GM19351 (cell line): ENCODE measurements around the gene UQCC2.

Source experiments
- ATAC-seq: cut with Tn5 transposase; IDR thresholded peaks from one replicate; pipeline ENCODE4 v1.9.1; 2021; ENCODE audit warnings: mild to moderate bottlenecking, moderate library complexity; ENCODE audit not compliant: unreplicated experiment

Gene UQCC2

GRCh38 chr6:33677689-33678088, 33.8 kb downstream of the UQCC2 start:
- ATAC-seq, result no peak

- ATAC-seq, result no peak
Observed at GRCh38 chr6:33677143-33677660, 34.3 kb downstream of the UQCC2 start.

GRCh38 chr6:33676416-33677142, 34.9 kb downstream of the UQCC2 start:
- no peak for ATAC-seq

GRCh38 chr6:33675968-33676367, 35.5 kb downstream of the UQCC2 start:
- ATAC-seq, result no peak

- ATAC-seq, result no peak
Observed at GRCh38 chr6:33673851-33674250, 37.6 kb downstream of the UQCC2 start.

GRCh38 chr6:33672808-33673207, 38.7 kb downstream of the UQCC2 start:
- no peak for ATAC-seq

GRCh38 chr6:33671744-33672072, 39.8 kb downstream of the UQCC2 start:
- ATAC-seq, result no peak

- no peak for ATAC-seq
Observed at GRCh38 chr6:33670971-33671743, 40.3 kb downstream of the UQCC2 start.

GRCh38 chr6:33670086-33670660, 41.3 kb downstream of the UQCC2 start:
- ATAC-seq, result no peak

GRCh38 chr6:33668914-33669313, 42.6 kb downstream of the UQCC2 start:
- no peak for ATAC-seq

- ATAC-seq, result no peak
Observed at GRCh38 chr6:33668328-33668727, 43.2 kb downstream of the UQCC2 start.

- ATAC-seq, result no peak
Observed at GRCh38 chr6:33667776-33668175, 43.7 kb downstream of the UQCC2 start.

GRCh38 chr6:33667072-33667471, 44.4 kb downstream of the UQCC2 start:
- no peak for ATAC-seq

- no peak for ATAC-seq
Observed at GRCh38 chr6:33665957-33666356, 45.5 kb downstream of the UQCC2 start.

GRCh38 chr6:33664506-33665057, 46.9 kb downstream of the UQCC2 start:
- no peak for ATAC-seq

- no peak for ATAC-seq
Observed at GRCh38 chr6:33663727-33664449, 47.6 kb downstream of the UQCC2 start.

- ATAC-seq, result no peak
Observed at GRCh38 chr6:33663028-33663427, 48.5 kb downstream of the UQCC2 start.

- no peak for ATAC-seq
Observed at GRCh38 chr6:33662318-33662717, 49.2 kb downstream of the UQCC2 start.

GRCh38 chr6:33661106-33661838, 50.2 kb downstream of the UQCC2 start:
- no peak for ATAC-seq

GRCh38 chr6:33659986-33660385, 51.5 kb downstream of the UQCC2 start:
- ATAC-seq, result no peak
